ENCODE measurements around the gene HAUS7.

Gene HAUS7

GRCh38 chrX:153433161-153433680, 37.2 kb downstream of the HAUS7 start:
- no peak for DNase-seq

GRCh38 chrX:153430796-153431195, 39.6 kb downstream of the HAUS7 start:
- no peak for DNase-seq

GRCh38 chrX:153426204-153426603, 44.2 kb downstream of the HAUS7 start:
- no peak for DNase-seq

GRCh38 chrX:153423652-153424051, 46.7 kb downstream of the HAUS7 start:
- no peak for DNase-seq

GRCh38 chrX:153421856-153422255, 48.5 kb downstream of the HAUS7 start:
- DNase-seq = no peak

- no peak for DNase-seq
Measured at GRCh38 chrX:153420851-153421599, 49.4 kb downstream of the HAUS7 start.

- no peak for DNase-seq
Measured at GRCh38 chrX:153417637-153418036, 52.7 kb downstream of the HAUS7 start.

GRCh38 chrX:153416781-153417450, 53.5 kb downstream of the HAUS7 start:
- no peak for DNase-seq

- DNase-seq = no peak
Measured at GRCh38 chrX:153414856-153415510, 55.4 kb downstream of the HAUS7 start.

GRCh38 chrX:153413731-153414130, 56.6 kb downstream of the HAUS7 start:
- DNase-seq = no peak

- no peak for DNase-seq
Measured at GRCh38 chrX:153412746-153413720, 57.3 kb downstream of the HAUS7 start.

- no peak for DNase-seq
Measured at GRCh38 chrX:153411988-153412574, 58.3 kb downstream of the HAUS7 start.

GRCh38 chrX:153411255-153411987, 59.0 kb downstream of the HAUS7 start, which contains the start of gene ZFP92:
TSS of gene ZFP92 (plus strand) at chrX:153411472. CDS start at chrX:153418323, 6,851 bp downstream.
- DNase-seq = no peak

GRCh38 chrX:153410888-153411254, 59.5 kb downstream of the HAUS7 start:
- DNase-seq = no peak

- no peak for DNase-seq
Measured at GRCh38 chrX:153410373-153410772, 60.0 kb downstream of the HAUS7 start.

- DNase-seq = no peak
Measured at GRCh38 chrX:153409414-153410101, 60.8 kb downstream of the HAUS7 start.

- no peak for DNase-seq
Measured at GRCh38 chrX:153408871-153409351, 61.5 kb downstream of the HAUS7 start.

- no peak for DNase-seq
Measured at GRCh38 chrX:153408221-153408721, 62.1 kb downstream of the HAUS7 start.

- DNase-seq = no peak
Measured at GRCh38 chrX:153407736-153408135, 62.6 kb downstream of the HAUS7 start.

GRCh38 chrX:153406903-153407302, 63.5 kb downstream of the HAUS7 start:
- DNase-seq = no peak
